Breast epithelium (tissue), 3 donors: ENCODE measurements around the gene ARHGEF1.

ENCODE experiments used
- POLR2A ChIP-seq: fragments of 450-650 bp; IDR thresholded peaks from one replicate; pipeline ENCODE4 v1.6.1; 2016; ENCODE audit warnings: antibody characterized with exemption, mild to moderate bottlenecking, moderate library complexity
- TF ChIP-seq, protein P1 (sequence below), 3 donors: fragments of 450-650 bp; IDR thresholded peaks; one replicate each; pipeline ENCODE4 v1.5.1; 2016 to 2017; ENCODE audit warnings: antibody characterized with exemption in 3 of 3, mild to moderate bottlenecking in 3 of 3, moderate library complexity in 3 of 3

DNA sequence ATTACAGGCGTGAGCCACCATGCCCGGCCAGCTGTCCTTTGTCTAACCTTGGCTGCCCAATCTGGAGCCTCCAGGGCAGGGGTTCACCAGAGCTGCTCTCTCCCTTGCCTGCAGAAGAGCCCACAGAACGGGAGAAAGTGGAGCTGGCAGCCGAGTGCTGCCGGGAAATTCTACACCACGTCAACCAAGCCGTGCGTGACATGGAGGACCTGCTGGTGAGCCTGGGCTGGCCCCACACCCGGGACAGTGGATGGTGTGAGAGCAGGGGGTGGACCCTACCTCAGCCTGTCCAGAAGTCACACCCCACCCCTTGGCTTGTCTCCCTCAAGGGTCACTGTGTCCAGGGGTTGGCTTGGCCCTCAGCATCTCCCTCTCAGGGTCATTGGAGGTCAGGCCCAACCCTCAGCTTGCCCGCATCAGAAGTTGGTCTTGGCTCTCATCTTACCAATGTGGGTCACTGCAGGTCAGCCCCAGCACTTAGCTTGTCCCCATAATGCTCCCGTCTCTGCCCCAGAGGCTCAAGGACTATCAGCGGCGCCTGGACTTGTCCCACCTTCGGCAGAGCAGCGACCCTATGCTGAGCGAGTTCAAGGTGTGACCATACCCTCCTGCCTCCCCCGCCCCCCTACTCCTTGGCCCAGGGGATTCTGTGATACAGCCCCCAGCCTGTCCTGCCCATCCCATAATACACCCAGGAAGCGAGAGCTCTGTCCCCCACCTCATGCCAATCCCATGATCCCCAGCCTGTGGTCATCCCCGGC lies 20.4 kb downstream of the ARHGEF1 start:
- TF ChIP-seq, protein P1, sequence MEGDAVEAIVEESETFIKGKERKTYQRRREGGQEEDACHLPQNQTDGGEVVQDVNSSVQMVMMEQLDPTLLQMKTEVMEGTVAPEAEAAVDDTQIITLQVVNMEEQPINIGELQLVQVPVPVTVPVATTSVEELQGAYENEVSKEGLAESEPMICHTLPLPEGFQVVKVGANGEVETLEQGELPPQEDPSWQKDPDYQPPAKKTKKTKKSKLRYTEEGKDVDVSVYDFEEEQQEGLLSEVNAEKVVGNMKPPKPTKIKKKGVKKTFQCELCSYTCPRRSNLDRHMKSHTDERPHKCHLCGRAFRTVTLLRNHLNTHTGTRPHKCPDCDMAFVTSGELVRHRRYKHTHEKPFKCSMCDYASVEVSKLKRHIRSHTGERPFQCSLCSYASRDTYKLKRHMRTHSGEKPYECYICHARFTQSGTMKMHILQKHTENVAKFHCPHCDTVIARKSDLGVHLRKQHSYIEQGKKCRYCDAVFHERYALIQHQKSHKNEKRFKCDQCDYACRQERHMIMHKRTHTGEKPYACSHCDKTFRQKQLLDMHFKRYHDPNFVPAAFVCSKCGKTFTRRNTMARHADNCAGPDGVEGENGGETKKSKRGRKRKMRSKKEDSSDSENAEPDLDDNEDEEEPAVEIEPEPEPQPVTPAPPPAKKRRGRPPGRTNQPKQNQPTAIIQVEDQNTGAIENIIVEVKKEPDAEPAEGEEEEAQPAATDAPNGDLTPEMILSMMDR (IDR thresholded peaks at IDR 0.05), result no peak
- no peak for TF ChIP-seq POLR2A
